DLD1 (cell line): ENCODE data around the gene FEM1A.
"Not testable (repeated sequence)": the region's sequence is repeated elsewhere in the genome, so short reads cannot be mapped to it uniquely, and the experiment has no call there.

Experiments
- in situ Hi-C: cut with HindIII; loops from 2 replicates; pipeline ENCODE4 v1.10.0; 2017; ENCODE audit warnings: low sequenced_read_pairs

Gene FEM1A

GRCh38 chr19:4811328-4812131 lies 20.0 kb downstream of the FEM1A start:
- in situ Hi-C loops = no loop called here

GRCh38 chr19:4814625-4815425 lies 23.3 kb downstream of the FEM1A start:
- in situ Hi-C loops = no loop called here

- in situ Hi-C loops = no loop called here
Observed at GRCh38 chr19:4815426-4816201, 24.1 kb downstream of the FEM1A start.

- in situ Hi-C loops = no loop called here
Observed at GRCh38 chr19:4816202-4816949, 24.8 kb downstream of the FEM1A start.

- in situ Hi-C loops = no loop called here
Observed at GRCh38 chr19:4816950-4817278, 25.4 kb downstream of the FEM1A start.

GRCh38 chr19:4817467-4818277 lies 26.1 kb downstream of the FEM1A start:
- in situ Hi-C loops = no loop called here

- in situ Hi-C loops = no loop called here
Observed at GRCh38 chr19:4821265-4821664, 29.7 kb downstream of the FEM1A start.

- in situ Hi-C loops = not testable (repeated sequence)
Observed at GRCh38 chr19:4822354-4822753, 30.8 kb downstream of the FEM1A start.

- in situ Hi-C loops = no loop called here
Observed at GRCh38 chr19:4823577-4823976, 32.0 kb downstream of the FEM1A start.

GRCh38 chr19:4829001-4829712 lies 37.6 kb downstream of the FEM1A start:
- in situ Hi-C loops = no loop called here

- in situ Hi-C loops = no loop called here
Observed at GRCh38 chr19:4830332-4830731, 38.8 kb downstream of the FEM1A start.

- in situ Hi-C loops = no loop called here
Observed at GRCh38 chr19:4830768-4831265, 39.3 kb downstream of the FEM1A start.

GRCh38 chr19:4831304-4831978 lies 39.9 kb downstream of the FEM1A start, which contains the start of gene TICAM1:
Gene TICAM1 (minus strand): TSS chr19:4831712. CDS start chr19:4818377, 13,335 bp downstream.
- in situ Hi-C loops = no loop called here

GRCh38 chr19:4831979-4832340 lies 40.4 kb downstream of the FEM1A start:
- in situ Hi-C loops = not testable (repeated sequence)

- in situ Hi-C loops = no loop called here
Observed at GRCh38 chr19:4832776-4833175, 41.2 kb downstream of the FEM1A start.

GRCh38 chr19:4839192-4839591 lies 47.7 kb downstream of the FEM1A start:
- in situ Hi-C loops = no loop called here

- in situ Hi-C loops = no loop called here
Observed at GRCh38 chr19:4843647-4843965, 52.1 kb downstream of the FEM1A start.

GRCh38 chr19:4844348-4845179 lies 53.0 kb downstream of the FEM1A start:
- in situ Hi-C loops = no loop called here
